ENCODE results near the gene RAD17. TPM values are rescaled to one million over a fixed set of nuclear protein-coding genes. Genes with fewer than 3 reads are reported as not detected.
"Not testable (repeated sequence)": the region's sequence is repeated elsewhere in the genome, so short reads cannot be mapped to it uniquely, and the experiment has no call there.

The RAD17 gene
- total RNA-seq, 1 experiment from 2014 or later: 14.8 TPM

GRCh38 chr5:69374911-69375446, 5.4 kb downstream of the RAD17 start:
- DNase-seq (ENCODE audit: low spot score): no peak

GRCh38 chr5:69378376-69378775, 8.8 kb downstream of the RAD17 start:
- DNase-seq (ENCODE audit: low spot score): no peak

GRCh38 chr5:69404659-69405330, 35.2 kb downstream of the RAD17 start:
- DNase-seq (ENCODE audit: low spot score): no peak

- DNase-seq (ENCODE audit: low spot score): no peak
Observed at GRCh38 chr5:69414885-69415583, 45.4 kb downstream of the RAD17 start, which contains the start of gene MARVELD2. TSS of gene MARVELD2 (plus strand) at chr5:69415116. CDS start at chr5:69419386, 4,270 bp downstream.

- DNase-seq (ENCODE audit: low spot score): no peak
Observed at GRCh38 chr5:69415584-69415958, 46.0 kb downstream of the RAD17 start.

- DNase-seq (ENCODE audit: low spot score): no peak
Observed at GRCh38 chr5:69416180-69416579, 46.6 kb downstream of the RAD17 start.

- no peak for DNase-seq (ENCODE audit: low spot score)
Observed at GRCh38 chr5:69416699-69417098, 47.1 kb downstream of the RAD17 start.

GRCh38 chr5:69418554-69418953, 48.9 kb downstream of the RAD17 start:
- DNase-seq (ENCODE audit: low spot score): no peak

GRCh38 chr5:69431424-69432303, 62.0 kb downstream of the RAD17 start:
- DNase-seq (ENCODE audit: low spot score): no peak

GRCh38 chr5:69432412-69433206, 63.0 kb downstream of the RAD17 start:
- DNase-seq (ENCODE audit: low spot score): no peak

- not testable (repeated sequence) for DNase-seq (ENCODE audit: low spot score)
Observed at GRCh38 chr5:69435276-69435884, 65.8 kb downstream of the RAD17 start.

- DNase-seq (ENCODE audit: low spot score): no peak
Observed at GRCh38 chr5:69444127-69444754, 74.6 kb downstream of the RAD17 start.

- no peak for DNase-seq (ENCODE audit: low spot score)
Observed at GRCh38 chr5:69449511-69449910, 79.9 kb downstream of the RAD17 start.

- DNase-seq (ENCODE audit: low spot score): peak; percentile 37
Observed at GRCh38 chr5:69450116-69450515, 80.5 kb downstream of the RAD17 start.

GRCh38 chr5:69450527-69450926, 80.9 kb downstream of the RAD17 start:
- not testable (repeated sequence) for DNase-seq (ENCODE audit: low spot score)

- no peak for DNase-seq (ENCODE audit: low spot score)
Observed at GRCh38 chr5:69451941-69452647, 82.5 kb downstream of the RAD17 start.

- not testable (repeated sequence) for DNase-seq (ENCODE audit: low spot score)
Observed at GRCh38 chr5:69453487-69453886, 83.9 kb downstream of the RAD17 start.

- DNase-seq (ENCODE audit: low spot score): no peak
Observed at GRCh38 chr5:69454460-69455249, 85.0 kb downstream of the RAD17 start.
